WTC11 (cell line): Measurements from ENCODE around the gene EIF4ENIF1. TPM values are rescaled to one million over a fixed set of nuclear protein-coding genes. Genes with fewer than 3 reads are reported as not detected.
A peak's percentile ranks its signal among the peaks of the same experiment; 100 is the strongest.

ENCODE experiments used
- ATAC-seq: fragments of 200-7000 bp; cut with Tn5 transposase; 2 replicates; pipeline ENCODE4 v1.10.0; 2021; ENCODE audit warnings: mild to moderate bottlenecking, moderate library complexity
- CTCF ChIA-PET: fragments of 300-600 bp; sonication (Branson Sonifier 250); formaldehyde crosslinking; loops from one replicate; lab custom pipeline; 2021; ENCODE audit warnings: antibody characterized with exemption; lab: Charles Lee
- POLR2A ChIA-PET: fragments of 350-600 bp; sonication (Branson Sonifier 250); formaldehyde crosslinking; loops from one replicate; lab custom pipeline; 2021; ENCODE audit warnings: antibody characterized with exemption; lab: Charles Lee
- DNase-seq: peaks from one replicate; pipeline ENCODE4 v3.0.0; 2021; ENCODE audit warnings: low spot score
- H3K27ac Mint-ChIP-seq: 2 replicates; pipeline ENCODE4 v1.8.0; 2021; ENCODE audit warnings: mixed read lengths
- H3K27me3 Mint-ChIP-seq: 2 replicates; pipeline ENCODE4 v1.8.0; 2021; ENCODE audit warnings: low read depth, mild to moderate bottlenecking, moderate library complexity, mixed read lengths
- H3K36me3 Mint-ChIP-seq: 2 replicates; pipeline ENCODE4 v1.8.0; 2021; ENCODE audit warnings: mixed read lengths
- H3K4me1 Mint-ChIP-seq: 2 replicates; pipeline ENCODE4 v1.8.0; 2022; ENCODE audit warnings: mixed read lengths
- H3K4me3 Mint-ChIP-seq: 2 replicates; pipeline ENCODE4 v1.8.0; 2021; ENCODE audit warnings: mild to moderate bottlenecking, moderate library complexity, mixed read lengths
- H3K9me3 Mint-ChIP-seq: 2 replicates; pipeline ENCODE4 v1.8.0; 2021; ENCODE audit warnings: mixed read lengths
- CREB1 ChIP-seq: sonication (generic); formaldehyde crosslinking; IDR thresholded peaks from 2 replicates; pipeline ENCODE4 v1.8.0; 2023; ENCODE audit warnings: mild to moderate bottlenecking, missing genetic modification reagents
- ELF4 ChIP-seq: sonication (generic); formaldehyde crosslinking; IDR thresholded peaks from 2 replicates; pipeline ENCODE4 v1.8.1; 2022; ENCODE audit warnings: low read depth, mild to moderate bottlenecking, moderate library complexity, missing genetic modification reagents
- FOXP1 ChIP-seq: sonication (generic); formaldehyde crosslinking; IDR thresholded peaks from 2 replicates; pipeline ENCODE4 v1.8.0; 2022; ENCODE audit warnings: missing genetic modification reagents, mild to moderate bottlenecking, moderate library complexity, borderline replicate concordance
- HMGA2 ChIP-seq: fragments of 250-450 bp; sonication (Bioruptor Pico); IDR thresholded peaks from 2 replicates; pipeline ENCODE4 v1.4.0; 2021; ENCODE audit warnings: mild to moderate bottlenecking, moderate library complexity
- MXD4 ChIP-seq: fragments of 250-450 bp; sonication (Bioruptor Pico); IDR thresholded peaks from 2 replicates; pipeline ENCODE4 v1.8.0; 2021; ENCODE audit warnings: mild to moderate bottlenecking, moderate library complexity, borderline replicate concordance
- SMAD3 ChIP-seq: sonication (generic); formaldehyde crosslinking; IDR thresholded peaks from 2 replicates; pipeline ENCODE4 v1.8.0; 2022; ENCODE audit warnings: missing genetic modification reagents, mild to moderate bottlenecking, borderline replicate concordance
- SMAD4 ChIP-seq: sonication (generic); formaldehyde crosslinking; IDR thresholded peaks from 2 replicates; pipeline ENCODE4 v1.8.0; 2022; ENCODE audit warnings: mild to moderate bottlenecking, missing genetic modification reagents
- SP1 ChIP-seq: sonication (generic); formaldehyde crosslinking; conservative IDR thresholded peaks from 2 replicates; pipeline ENCODE4 v1.8.1; 2022; ENCODE audit warnings: missing genetic modification reagents
- TP53 ChIP-seq: sonication (generic); formaldehyde crosslinking; IDR thresholded peaks from 2 replicates; pipeline ENCODE4 v1.8.1; 2023; ENCODE audit warnings: mild to moderate bottlenecking, missing genetic modification reagents
- total RNA-seq: library from RNA; stranded (reverse); gene quantifications from 3 replicates; pipeline ENCODE4 v1.2.3, GENCODE V29; 2021
- TF ChIP-seq, protein P1 (sequence below): sonication (generic); formaldehyde crosslinking; conservative IDR thresholded peaks from 2 replicates; pipeline ENCODE4 v1.8.1; 2022; ENCODE audit warnings: mild to moderate bottlenecking, missing genetic modification reagents
- TF ChIP-seq, protein P2 (sequence below): sonication (generic); formaldehyde crosslinking; IDR thresholded peaks from 2 replicates; pipeline ENCODE4 v1.8.0; 2022; ENCODE audit warnings: mild to moderate bottlenecking, missing genetic modification reagents
- TF ChIP-seq, protein P3 (sequence below): sonication (generic); formaldehyde crosslinking; IDR thresholded peaks from 2 replicates; pipeline ENCODE4 v1.8.1; 2023; ENCODE audit warnings: mild to moderate bottlenecking, missing genetic modification reagents
- TF ChIP-seq, protein P4 (sequence below): fragments of 250-450 bp; sonication (Bioruptor Pico); IDR thresholded peaks from 2 replicates; pipeline ENCODE4 v1.9.0; 2021; ENCODE audit warnings: mild to moderate bottlenecking
- TF ChIP-seq, protein P5 (sequence below): sonication (generic); formaldehyde crosslinking; IDR thresholded peaks from 2 replicates; pipeline ENCODE4 v1.8.1; 2022; ENCODE audit warnings: low read depth, mild to moderate bottlenecking, moderate library complexity, missing genetic modification reagents, borderline replicate concordance
- TF ChIP-seq, protein P6 (sequence below): fragments of 250-450 bp; sonication (Bioruptor Pico); IDR thresholded peaks from 2 replicates; pipeline ENCODE4 v1.9.0; 2021; ENCODE audit warnings: moderate library complexity, mild to moderate bottlenecking, inconsistent platforms, borderline replicate concordance

EIF4ENIF1 gene
- total RNA-seq, 1 experiment from 2014 or later: 22.8 TPM

DNA sequence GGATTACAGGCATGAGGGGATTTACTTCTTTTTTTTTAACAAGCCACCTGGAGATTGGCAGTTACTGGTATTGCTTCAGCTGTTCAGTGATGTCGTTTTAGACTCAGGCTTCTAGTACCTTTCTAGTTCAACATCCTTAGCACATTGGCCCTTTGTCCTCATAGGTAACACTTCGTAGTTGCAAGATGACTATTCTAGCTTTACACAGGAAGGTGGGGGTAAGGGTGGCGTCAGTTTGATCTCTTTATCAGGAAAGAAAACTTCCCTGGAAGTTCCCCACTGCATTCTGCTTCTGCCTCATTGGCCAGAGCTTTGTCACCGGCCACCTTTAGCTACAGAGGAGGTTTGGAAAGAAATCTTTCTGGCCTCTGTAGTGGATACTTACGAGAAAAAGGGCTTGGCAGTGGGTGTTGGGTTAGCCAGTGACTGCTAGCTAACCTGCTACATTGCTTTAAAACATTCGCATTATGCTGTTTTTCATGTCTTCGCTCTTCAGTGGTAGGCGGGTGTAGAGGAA lies 47.4 kb upstream of the EIF4ENIF1 start:
- CTCF ChIA-PET: interaction anchor here (1.4 to 1.7 kb wide), 3 partner anchors 20 to 433 kb away, joined by 3 to 7 read pairs (median 3); no protein-coding TSS in a partner anchor
- H3K9me3 Mint-ChIP-seq: no peaks in the 10 kb centered on the region
- POLR2A ChIA-PET: interaction anchor here (0.7 kb wide), 1 partner anchor 125 kb away, joined by 5 read pairs; the partner anchor contains the start of gene PISD

DNA sequence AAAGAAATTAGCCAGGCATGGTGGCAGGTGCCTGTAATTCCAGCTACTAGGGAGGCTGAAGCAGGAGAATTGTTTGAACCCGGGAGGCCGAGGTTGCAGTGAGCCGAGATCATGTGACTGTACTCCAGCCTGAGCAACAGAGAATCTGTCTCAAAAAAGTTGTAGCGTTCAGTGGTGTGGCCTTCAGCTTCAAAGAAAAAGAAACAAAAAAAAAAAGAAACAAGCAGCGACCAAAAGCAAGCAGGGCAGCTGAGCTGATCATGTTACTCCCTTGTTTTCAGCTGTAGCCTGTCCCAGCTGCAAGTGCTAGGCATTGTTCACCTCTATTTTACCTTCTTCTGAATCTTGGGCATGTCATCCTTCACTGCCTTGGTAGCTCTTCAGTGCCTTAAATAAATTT lies 43.7 kb upstream of the EIF4ENIF1 start:
- no peaks in the 10 kb centered on the region for H3K9me3 Mint-ChIP-seq
- CTCF ChIA-PET: interaction anchor here (0.9 kb wide), 1 partner anchor 23 kb away, joined by 3 read pairs; no protein-coding TSS in a partner anchor
- H3K27ac Mint-ChIP-seq: no peak overlapping the region
- TF ChIP-seq, protein P1, sequence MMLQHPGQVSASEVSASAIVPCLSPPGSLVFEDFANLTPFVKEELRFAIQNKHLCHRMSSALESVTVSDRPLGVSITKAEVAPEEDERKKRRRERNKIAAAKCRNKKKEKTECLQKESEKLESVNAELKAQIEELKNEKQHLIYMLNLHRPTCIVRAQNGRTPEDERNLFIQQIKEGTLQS (CRISPR knock-in tag): no peak
- TF ChIP-seq MXD4 (CRISPR knock-in tag): no peak
- TF ChIP-seq, protein P2, sequence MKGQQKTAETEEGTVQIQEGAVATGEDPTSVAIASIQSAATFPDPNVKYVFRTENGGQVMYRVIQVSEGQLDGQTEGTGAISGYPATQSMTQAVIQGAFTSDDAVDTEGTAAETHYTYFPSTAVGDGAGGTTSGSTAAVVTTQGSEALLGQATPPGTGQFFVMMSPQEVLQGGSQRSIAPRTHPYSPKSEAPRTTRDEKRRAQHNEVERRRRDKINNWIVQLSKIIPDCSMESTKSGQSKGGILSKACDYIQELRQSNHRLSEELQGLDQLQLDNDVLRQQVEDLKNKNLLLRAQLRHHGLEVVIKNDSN (CRISPR knock-in tag): no peak
- TF ChIP-seq ELF4: no peak
- no peak for TF ChIP-seq CREB1
- no peak for TF ChIP-seq SMAD4 (CRISPR knock-in tag)
- TF ChIP-seq SMAD3 (CRISPR knock-in tag): no peak
- TF ChIP-seq, protein P3, sequence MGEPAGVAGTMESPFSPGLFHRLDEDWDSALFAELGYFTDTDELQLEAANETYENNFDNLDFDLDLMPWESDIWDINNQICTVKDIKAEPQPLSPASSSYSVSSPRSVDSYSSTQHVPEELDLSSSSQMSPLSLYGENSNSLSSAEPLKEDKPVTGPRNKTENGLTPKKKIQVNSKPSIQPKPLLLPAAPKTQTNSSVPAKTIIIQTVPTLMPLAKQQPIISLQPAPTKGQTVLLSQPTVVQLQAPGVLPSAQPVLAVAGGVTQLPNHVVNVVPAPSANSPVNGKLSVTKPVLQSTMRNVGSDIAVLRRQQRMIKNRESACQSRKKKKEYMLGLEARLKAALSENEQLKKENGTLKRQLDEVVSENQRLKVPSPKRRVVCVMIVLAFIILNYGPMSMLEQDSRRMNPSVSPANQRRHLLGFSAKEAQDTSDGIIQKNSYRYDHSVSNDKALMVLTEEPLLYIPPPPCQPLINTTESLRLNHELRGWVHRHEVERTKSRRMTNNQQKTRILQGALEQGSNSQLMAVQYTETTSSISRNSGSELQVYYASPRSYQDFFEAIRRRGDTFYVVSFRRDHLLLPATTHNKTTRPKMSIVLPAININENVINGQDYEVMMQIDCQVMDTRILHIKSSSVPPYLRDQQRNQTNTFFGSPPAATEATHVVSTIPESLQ (CRISPR knock-in tag): no peak
- TF ChIP-seq TP53 (CRISPR knock-in tag): no peak
- H3K27me3 Mint-ChIP-seq: no peaks in the 10 kb centered on the region
- POLR2A ChIA-PET: no interaction called here
- H3K36me3 Mint-ChIP-seq: peaks cover 2% of the 10 kb centered on the region; the same call in 1 of the 2 replicates
- DNase-seq (no peak), ATAC-seq (no peak)
- H3K4me3 Mint-ChIP-seq: no peak overlapping the region
- H3K4me1 Mint-ChIP-seq: no peaks in the 10 kb centered on the region

More for the DNA sequence above, 47.4 kb upstream of the EIF4ENIF1 start:
- Mint-ChIP-seq H3K27ac (peak overlapping the region; percentile 71; the same call in 1 of the 2 replicates), H3K4me1 (no peaks in the 10 kb centered on the region), H3K4me3 (no peak overlapping the region), H3K27me3 (no peaks in the 10 kb centered on the region), H3K36me3 (no peaks in the 10 kb centered on the region)
- ATAC-seq: no peak
- TF ChIP-seq, protein P4, sequence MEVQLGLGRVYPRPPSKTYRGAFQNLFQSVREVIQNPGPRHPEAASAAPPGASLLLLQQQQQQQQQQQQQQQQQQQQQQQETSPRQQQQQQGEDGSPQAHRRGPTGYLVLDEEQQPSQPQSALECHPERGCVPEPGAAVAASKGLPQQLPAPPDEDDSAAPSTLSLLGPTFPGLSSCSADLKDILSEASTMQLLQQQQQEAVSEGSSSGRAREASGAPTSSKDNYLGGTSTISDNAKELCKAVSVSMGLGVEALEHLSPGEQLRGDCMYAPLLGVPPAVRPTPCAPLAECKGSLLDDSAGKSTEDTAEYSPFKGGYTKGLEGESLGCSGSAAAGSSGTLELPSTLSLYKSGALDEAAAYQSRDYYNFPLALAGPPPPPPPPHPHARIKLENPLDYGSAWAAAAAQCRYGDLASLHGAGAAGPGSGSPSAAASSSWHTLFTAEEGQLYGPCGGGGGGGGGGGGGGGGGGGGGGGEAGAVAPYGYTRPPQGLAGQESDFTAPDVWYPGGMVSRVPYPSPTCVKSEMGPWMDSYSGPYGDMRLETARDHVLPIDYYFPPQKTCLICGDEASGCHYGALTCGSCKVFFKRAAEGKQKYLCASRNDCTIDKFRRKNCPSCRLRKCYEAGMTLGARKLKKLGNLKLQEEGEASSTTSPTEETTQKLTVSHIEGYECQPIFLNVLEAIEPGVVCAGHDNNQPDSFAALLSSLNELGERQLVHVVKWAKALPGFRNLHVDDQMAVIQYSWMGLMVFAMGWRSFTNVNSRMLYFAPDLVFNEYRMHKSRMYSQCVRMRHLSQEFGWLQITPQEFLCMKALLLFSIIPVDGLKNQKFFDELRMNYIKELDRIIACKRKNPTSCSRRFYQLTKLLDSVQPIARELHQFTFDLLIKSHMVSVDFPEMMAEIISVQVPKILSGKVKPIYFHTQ (CRISPR knock-in tag): no peak
- TF ChIP-seq FOXP1 (CRISPR knock-in tag) (no peak), HMGA2 (CRISPR knock-in tag) (no peak), SP1 (no peak)
- TF ChIP-seq, protein P5, sequence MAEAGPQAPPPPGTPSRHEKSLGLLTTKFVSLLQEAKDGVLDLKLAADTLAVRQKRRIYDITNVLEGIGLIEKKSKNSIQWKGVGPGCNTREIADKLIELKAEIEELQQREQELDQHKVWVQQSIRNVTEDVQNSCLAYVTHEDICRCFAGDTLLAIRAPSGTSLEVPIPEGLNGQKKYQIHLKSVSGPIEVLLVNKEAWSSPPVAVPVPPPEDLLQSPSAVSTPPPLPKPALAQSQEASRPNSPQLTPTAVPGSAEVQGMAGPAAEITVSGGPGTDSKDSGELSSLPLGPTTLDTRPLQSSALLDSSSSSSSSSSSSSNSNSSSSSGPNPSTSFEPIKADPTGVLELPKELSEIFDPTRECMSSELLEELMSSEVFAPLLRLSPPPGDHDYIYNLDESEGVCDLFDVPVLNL (CRISPR knock-in tag): no peak
- TF ChIP-seq, protein P6, sequence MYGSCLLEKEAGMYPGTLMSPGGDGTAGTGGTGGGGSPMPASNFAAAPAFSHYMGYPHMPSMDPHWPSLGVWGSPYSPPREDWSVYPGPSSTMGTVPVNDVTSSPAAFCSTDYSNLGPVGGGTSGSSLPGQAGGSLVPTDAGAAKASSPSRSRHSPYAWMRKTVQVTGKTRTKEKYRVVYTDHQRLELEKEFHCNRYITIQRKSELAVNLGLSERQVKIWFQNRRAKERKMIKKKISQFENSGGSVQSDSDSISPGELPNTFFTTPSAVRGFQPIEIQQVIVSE (CRISPR knock-in tag): no peak
- no peak for DNase-seq
